Measurements from ENCODE around the gene GFRA1. TPM values are rescaled to one million over a fixed set of nuclear protein-coding genes. Genes with fewer than 3 reads are reported as not detected.

The GFRA1 gene
- total RNA-seq, 2 experiments from 2014 or later, result not detected

DNA sequence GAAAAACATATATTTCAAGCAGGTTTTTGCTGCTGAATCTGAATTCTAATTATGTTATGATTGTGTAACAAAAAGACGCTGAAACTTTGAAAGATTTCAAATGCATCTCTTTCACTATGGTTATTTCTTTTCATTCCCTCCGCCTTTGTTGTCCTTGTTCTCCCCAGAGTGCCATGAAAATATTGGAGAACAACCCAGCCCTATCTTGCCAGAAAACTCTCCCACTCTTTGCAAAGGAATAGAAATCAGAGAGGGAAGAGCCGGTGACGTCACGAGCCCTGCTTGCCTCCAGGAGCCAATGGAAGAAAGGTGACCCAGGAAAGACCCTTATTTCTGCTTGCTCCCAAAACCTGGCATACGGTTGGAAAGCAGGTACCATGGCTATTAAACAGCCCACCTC, 3.4 kb downstream of the GFRA1 start:
- CTCF ChIA-PET, result no interaction called here
- peaks cover 10% of the 10 kb centered on the region for H3K4me1 Mint-ChIP-seq (ENCODE audit: low read depth)
- H3K36me3 Mint-ChIP-seq (ENCODE audit: low read depth), result no peaks in the 10 kb centered on the region
- H3K9me3 Mint-ChIP-seq, result no peaks in the 10 kb centered on the region
- peaks cover 50% of the 10 kb centered on the region for H3K27me3 Mint-ChIP-seq (ENCODE audit: low read depth)
- no peak overlapping the region for H3K27ac Mint-ChIP-seq
- DNase-seq, result no peak
- intact Hi-C loops (cut with micrococcal nuclease), result loop anchor here (10.0 kb wide), 2 partner anchors 125 to 865 kb away; partner anchors contain the start of gene VAX1
- H3K4me3 Mint-ChIP-seq, result no peak overlapping the region

DNA sequence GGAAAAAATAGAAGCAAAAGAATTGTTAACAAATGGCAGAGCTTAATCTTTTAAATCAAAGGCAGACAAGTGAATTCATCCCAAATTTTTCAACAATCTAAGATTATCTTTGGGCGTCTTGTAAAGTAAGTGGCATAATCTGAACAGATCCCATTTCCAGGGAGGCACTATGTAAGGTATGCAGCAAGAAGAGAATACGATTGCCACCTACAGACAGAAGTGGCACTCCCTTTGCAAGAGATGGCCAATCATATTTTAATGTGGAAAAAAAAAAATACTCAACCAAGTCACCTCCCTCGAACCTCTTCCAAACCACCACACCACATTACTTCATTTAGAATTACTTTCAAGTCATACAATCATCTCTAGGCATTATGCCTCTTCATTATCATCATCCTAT, 4.0 kb downstream of the GFRA1 start:
- no peak overlapping the region for H3K27ac Mint-ChIP-seq
- intact Hi-C loops (cut with micrococcal nuclease), result no loop called here
- H3K36me3 Mint-ChIP-seq (ENCODE audit: low read depth), result no peaks in the 10 kb centered on the region
- CTCF ChIA-PET, result no interaction called here
- no peak overlapping the region for H3K4me3 Mint-ChIP-seq
- peaks cover 43% of the 10 kb centered on the region for H3K27me3 Mint-ChIP-seq (ENCODE audit: low read depth)
- H3K4me1 Mint-ChIP-seq (ENCODE audit: low read depth), result peaks cover 7% of the 10 kb centered on the region
- no peaks in the 10 kb centered on the region for H3K9me3 Mint-ChIP-seq
- DNase-seq, result no peak

- intact Hi-C loops (cut with micrococcal nuclease), result no loop called here
- Mint-ChIP-seq H3K4me1 (ENCODE audit: low read depth) (no peaks in the 10 kb centered on the region), H3K9me3 (no peaks in the 10 kb centered on the region), H3K27me3 (ENCODE audit: low read depth) (peaks cover 32% of the 10 kb centered on the region), H3K4me3 (no peak overlapping the region), H3K27ac (no peak overlapping the region), H3K36me3 (ENCODE audit: low read depth) (no peaks in the 10 kb centered on the region)
- CTCF ChIA-PET, result no interaction called here
- no peak for DNase-seq
These were observed 7.3 kb downstream of the GFRA1 start for GRCh38 chr10:116265686-116266085.

- no peak for DNase-seq
- H3K27me3 Mint-ChIP-seq (ENCODE audit: low read depth), result peaks cover 17% of the 10 kb centered on the region
- H3K36me3 Mint-ChIP-seq (ENCODE audit: low read depth), result no peaks in the 10 kb centered on the region
- no peak overlapping the region for H3K27ac Mint-ChIP-seq
- intact Hi-C loops (cut with micrococcal nuclease), result no loop called here
- CTCF ChIA-PET, result no interaction called here
- H3K4me3 Mint-ChIP-seq, result no peak overlapping the region
- no peaks in the 10 kb centered on the region for H3K9me3 Mint-ChIP-seq
- H3K4me1 Mint-ChIP-seq (ENCODE audit: low read depth), result no peaks in the 10 kb centered on the region
These were observed 8.9 kb downstream of the GFRA1 start for GRCh38 chr10:116263870-116264655.

- H3K27me3 Mint-ChIP-seq (ENCODE audit: low read depth), result peaks cover 7% of the 10 kb centered on the region
- no peaks in the 10 kb centered on the region for H3K36me3 Mint-ChIP-seq (ENCODE audit: low read depth)
- CTCF ChIA-PET, result no interaction called here
- intact Hi-C loops (cut with micrococcal nuclease), result no loop called here
- no peak for DNase-seq
- H3K4me3 Mint-ChIP-seq, result no peak overlapping the region
- no peaks in the 10 kb centered on the region for H3K4me1 Mint-ChIP-seq (ENCODE audit: low read depth)
- no peak overlapping the region for H3K27ac Mint-ChIP-seq
- H3K9me3 Mint-ChIP-seq, result no peaks in the 10 kb centered on the region
These were observed 10.3 kb downstream of the GFRA1 start for GRCh38 chr10:116262678-116263077.

- Mint-ChIP-seq H3K36me3 (ENCODE audit: low read depth) (no peaks in the 10 kb centered on the region), H3K9me3 (no peaks in the 10 kb centered on the region), H3K27me3 (ENCODE audit: low read depth) (no peaks in the 10 kb centered on the region), H3K4me1 (ENCODE audit: low read depth) (no peaks in the 10 kb centered on the region), H3K27ac (no peak overlapping the region), H3K4me3 (no peak overlapping the region)
- CTCF ChIA-PET, result interaction anchor here (0.6 kb wide), 1 partner anchor 1958 kb away, joined by 3 read pairs; no protein-coding TSS in a partner anchor
- no peak for DNase-seq
- intact Hi-C loops (cut with micrococcal nuclease), result no loop called here
These were observed 12.4 kb downstream of the GFRA1 start for GRCh38 chr10:116260599-116260998.

DNA sequence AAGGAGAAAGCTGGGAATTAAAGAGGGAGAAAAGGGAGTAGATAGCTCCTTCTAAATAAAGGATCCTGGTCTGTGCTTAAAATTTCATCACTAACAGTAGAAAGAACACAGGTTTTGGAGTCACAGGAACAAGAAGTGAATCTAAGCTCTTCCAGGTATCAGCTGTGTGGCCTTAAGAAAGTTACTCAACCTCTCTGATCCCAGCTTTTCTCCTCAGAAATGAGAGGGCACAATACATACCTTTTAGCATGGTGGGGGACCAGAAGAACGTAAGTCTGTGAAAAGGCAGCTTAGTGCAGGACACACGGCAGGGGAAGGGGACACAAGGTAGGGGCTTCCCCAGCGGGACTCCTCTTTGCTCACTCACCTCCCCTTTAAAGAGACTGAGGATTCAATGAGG, 13.4 kb downstream of the GFRA1 start:
- H3K36me3 Mint-ChIP-seq (ENCODE audit: low read depth), result no peaks in the 10 kb centered on the region
- H3K27me3 Mint-ChIP-seq (ENCODE audit: low read depth), result no peaks in the 10 kb centered on the region
- H3K4me3 Mint-ChIP-seq, result no peak overlapping the region
- no peak overlapping the region for H3K27ac Mint-ChIP-seq
- no peak for DNase-seq
- no peaks in the 10 kb centered on the region for H3K4me1 Mint-ChIP-seq (ENCODE audit: low read depth)
- intact Hi-C loops (cut with micrococcal nuclease), result no loop called here
- CTCF ChIA-PET, result no interaction called here
- no peaks in the 10 kb centered on the region for H3K9me3 Mint-ChIP-seq

DNA sequence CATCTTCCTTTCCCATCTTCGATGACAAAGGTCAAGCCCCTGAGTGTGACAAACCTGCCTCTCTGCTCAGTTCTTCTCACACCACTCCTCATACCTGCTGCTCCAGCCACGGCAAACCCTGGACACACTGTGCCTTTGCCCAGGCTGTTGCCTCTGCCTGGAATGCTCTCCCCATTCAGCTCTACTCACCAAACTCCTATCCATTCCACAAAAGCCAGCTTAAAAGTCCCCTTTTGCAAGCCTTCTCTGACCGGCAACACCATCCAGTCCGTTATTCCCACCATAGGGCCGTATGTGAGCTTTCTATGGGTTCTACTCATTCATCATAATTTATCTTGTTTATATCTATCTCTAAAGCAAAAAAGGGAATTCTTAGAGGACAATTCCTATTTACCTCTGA, 15.2 kb downstream of the GFRA1 start:
- H3K9me3 Mint-ChIP-seq, result no peaks in the 10 kb centered on the region
- CTCF ChIA-PET, result no interaction called here
- no peak overlapping the region for H3K27ac Mint-ChIP-seq
- intact Hi-C loops (cut with micrococcal nuclease), result no loop called here
- H3K36me3 Mint-ChIP-seq (ENCODE audit: low read depth), result no peaks in the 10 kb centered on the region
- no peaks in the 10 kb centered on the region for H3K27me3 Mint-ChIP-seq (ENCODE audit: low read depth)
- H3K4me1 Mint-ChIP-seq (ENCODE audit: low read depth), result no peaks in the 10 kb centered on the region
- H3K4me3 Mint-ChIP-seq, result no peak overlapping the region
- DNase-seq, result no peak

DNA sequence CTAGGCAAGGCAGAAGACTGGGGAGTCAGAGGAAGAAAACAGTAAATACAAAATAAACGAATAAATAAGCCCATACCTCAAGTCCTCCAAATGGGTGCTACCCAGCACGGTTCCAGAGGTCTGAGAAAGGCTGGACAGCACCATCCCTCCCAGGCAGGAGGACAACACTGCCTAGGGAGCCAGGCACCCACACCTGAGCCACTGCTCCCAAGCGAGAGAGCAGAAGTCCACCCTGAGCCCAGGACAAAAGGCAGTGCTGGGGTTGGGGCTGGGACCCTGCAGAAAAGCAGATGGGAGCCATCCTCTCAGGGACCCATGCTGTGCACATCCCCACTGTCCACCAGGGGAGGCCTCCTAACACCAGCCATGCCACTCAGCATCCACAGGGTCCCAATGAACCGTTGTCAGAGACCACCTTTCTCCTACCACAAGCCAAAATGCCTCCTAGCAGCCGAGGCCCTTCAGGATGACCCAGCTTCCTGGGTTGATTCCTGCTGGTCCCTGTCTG, 16.2 kb downstream of the GFRA1 start:
- Mint-ChIP-seq H3K36me3 (ENCODE audit: low read depth) (no peaks in the 10 kb centered on the region), H3K27me3 (ENCODE audit: low read depth) (no peaks in the 10 kb centered on the region), H3K4me3 (no peak overlapping the region), H3K9me3 (no peaks in the 10 kb centered on the region), H3K4me1 (ENCODE audit: low read depth) (no peaks in the 10 kb centered on the region), H3K27ac (no peak overlapping the region)
- CTCF ChIA-PET, result interaction anchor here (0.6 kb wide), 1 partner anchor 634 kb away, joined by 3 read pairs; no protein-coding TSS in a partner anchor
- DNase-seq, result no peak
- intact Hi-C loops (cut with micrococcal nuclease), result no loop called here

GRCh38 chr10:116255886-116256751, 16.9 kb downstream of the GFRA1 start:
- CTCF ChIA-PET, result interaction anchor here (0.6 kb wide), 1 partner anchor 634 kb away, joined by 3 read pairs; no protein-coding TSS in a partner anchor
- no peak for DNase-seq
- intact Hi-C loops (cut with micrococcal nuclease), result no loop called here
- Mint-ChIP-seq H3K36me3 (ENCODE audit: low read depth) (no peaks in the 10 kb centered on the region), H3K4me1 (ENCODE audit: low read depth) (no peaks in the 10 kb centered on the region), H3K27me3 (ENCODE audit: low read depth) (no peaks in the 10 kb centered on the region), H3K4me3 (no peak overlapping the region), H3K9me3 (no peaks in the 10 kb centered on the region), H3K27ac (no peak overlapping the region)

- no peak overlapping the region for H3K27ac Mint-ChIP-seq
- CTCF ChIA-PET, result no interaction called here
- H3K36me3 Mint-ChIP-seq (ENCODE audit: low read depth), result no peaks in the 10 kb centered on the region
These were observed 18.4 kb downstream of the GFRA1 start for GRCh38 chr10:116254422-116255155.

GRCh38 chr10:116253716-116254115, 19.3 kb downstream of the GFRA1 start:
- Mint-ChIP-seq H3K9me3 (no peaks in the 10 kb centered on the region), H3K4me1 (ENCODE audit: low read depth) (no peaks in the 10 kb centered on the region), H3K27ac (no peak overlapping the region), H3K36me3 (ENCODE audit: low read depth) (no peaks in the 10 kb centered on the region), H3K4me3 (no peak overlapping the region), H3K27me3 (ENCODE audit: low read depth) (no peaks in the 10 kb centered on the region)
- CTCF ChIA-PET, result interaction anchor here (0.6 kb wide), 1 partner anchor 454 kb away, joined by 7 read pairs; no protein-coding TSS in a partner anchor
- intact Hi-C loops (cut with micrococcal nuclease), result no loop called here
- no peak for DNase-seq

More at GRCh38 chr10:116254422-116255155, 18.4 kb downstream of the GFRA1 start:
- intact Hi-C loops (cut with micrococcal nuclease), result no loop called here
- no peak overlapping the region for H3K4me3 Mint-ChIP-seq
- H3K9me3 Mint-ChIP-seq, result no peaks in the 10 kb centered on the region
- H3K27me3 Mint-ChIP-seq (ENCODE audit: low read depth), result no peaks in the 10 kb centered on the region
- no peaks in the 10 kb centered on the region for H3K4me1 Mint-ChIP-seq (ENCODE audit: low read depth)
- DNase-seq, result no peak

Measured in activated naive CD4-positive, alpha-beta T cell treated with anti-CD3 and anti-CD28 coated beads for 36 hours (primary cell).